HG02981 (cell line): ENCODE data around the gene NEU1.
"Not testable (repeated sequence)": the region's sequence is repeated elsewhere in the genome, so short reads cannot be mapped to it uniquely, and the experiment has no call there.

ENCODE experiments used
- ATAC-seq: cut with Tn5 transposase; IDR thresholded peaks from one replicate; pipeline ENCODE4 v1.9.1; 2021; ENCODE audit warnings: mild to moderate bottlenecking, moderate library complexity; ENCODE audit not compliant: unreplicated experiment

NEU1 gene

GRCh38 chr6:31875877-31876276 lies 13.3 kb upstream of the NEU1 start:
- no peak for ATAC-seq

- no peak for ATAC-seq
Measured at GRCh38 chr6:31874836-31875572, 12.4 kb upstream of the NEU1 start.

GRCh38 chr6:31874084-31874670 lies 11.6 kb upstream of the NEU1 start:
- no peak for ATAC-seq

GRCh38 chr6:31871046-31871659 lies 8.5 kb upstream of the NEU1 start:
- ATAC-seq: no peak

GRCh38 chr6:31870385-31870921 lies 7.8 kb upstream of the NEU1 start:
- ATAC-seq: no peak

GRCh38 chr6:31869343-31869742 lies 6.7 kb upstream of the NEU1 start:
- ATAC-seq: no peak

- not testable (repeated sequence) for ATAC-seq
Measured at GRCh38 chr6:31868658-31868971, 6.0 kb upstream of the NEU1 start.

- ATAC-seq: no peak
Measured at GRCh38 chr6:31865205-31866118, 2.8 kb upstream of the NEU1 start.

- no peak for ATAC-seq
Measured at GRCh38 chr6:31864818-31865204, 2.2 kb upstream of the NEU1 start.

- not testable (repeated sequence) for ATAC-seq
Measured at GRCh38 chr6:31864123-31864562, 1.5 kb upstream of the NEU1 start.

GRCh38 chr6:31861919-31862343 lies 690 bp downstream of the NEU1 start:
- no peak for ATAC-seq

GRCh38 chr6:31861150-31861549 lies 1.5 kb downstream of the NEU1 start:
- no peak for ATAC-seq

- no peak for ATAC-seq
Measured at GRCh38 chr6:31860349-31860748, 2.3 kb downstream of the NEU1 start.

GRCh38 chr6:31859923-31860322 lies 2.7 kb downstream of the NEU1 start:
- ATAC-seq: no peak

GRCh38 chr6:31858707-31859106 lies 3.9 kb downstream of the NEU1 start:
- ATAC-seq: no peak

GRCh38 chr6:31857774-31858173 lies 4.8 kb downstream of the NEU1 start:
- not testable (repeated sequence) for ATAC-seq

- ATAC-seq: not testable (repeated sequence)
Measured at GRCh38 chr6:31851980-31852718, 10.5 kb downstream of the NEU1 start.

GRCh38 chr6:31851485-31851832 lies 11.2 kb downstream of the NEU1 start:
- ATAC-seq: no peak

GRCh38 chr6:31850765-31851484 lies 11.7 kb downstream of the NEU1 start:
- no peak for ATAC-seq
